Glutamatergic neuron (in vitro differentiated cells): Measurements from ENCODE around the gene PITPNM1. TPM values are rescaled to one million over a fixed set of nuclear protein-coding genes. Genes with fewer than 3 reads are reported as not detected.
"Not testable (repeated sequence)": the region's sequence is repeated elsewhere in the genome, so short reads cannot be mapped to it uniquely, and the experiment has no call there.

Experiments
- DNase-seq: peaks from one replicate; pipeline ENCODE4 v3.0.0; 2022
- H3K27ac Mint-ChIP-seq: one replicate; pipeline ENCODE4 v1.8.0; 2020; ENCODE audit warnings: mild to moderate bottlenecking, mixed read lengths, inconsistent platforms; ENCODE audit not compliant: unreplicated experiment
- H3K27me3 Mint-ChIP-seq: one replicate; pipeline ENCODE4 v1.8.0; 2020; ENCODE audit warnings: mild to moderate bottlenecking, moderate library complexity, mixed read lengths, inconsistent platforms; ENCODE audit not compliant: unreplicated experiment
- H3K36me3 Mint-ChIP-seq: one replicate; pipeline ENCODE4 v1.8.0; 2020; ENCODE audit warnings: mild to moderate bottlenecking, mixed read lengths, inconsistent platforms; ENCODE audit not compliant: unreplicated experiment
- H3K4me1 Mint-ChIP-seq: one replicate; pipeline ENCODE4 v1.8.0; 2020; ENCODE audit warnings: mild to moderate bottlenecking, low read depth, mixed read lengths, inconsistent platforms; ENCODE audit not compliant: unreplicated experiment
- H3K4me3 Mint-ChIP-seq: one replicate; pipeline ENCODE4 v1.8.0; 2020; ENCODE audit warnings: mild to moderate bottlenecking, mixed read lengths, inconsistent platforms; ENCODE audit not compliant: unreplicated experiment
- H3K9me3 Mint-ChIP-seq: one replicate; pipeline ENCODE4 v1.8.0; 2020; ENCODE audit warnings: mild to moderate bottlenecking, moderate library complexity, mixed read lengths, inconsistent platforms; ENCODE audit not compliant: unreplicated experiment
- CTCF ChIP-seq: fragments of 200-600 bp; sonication (generic); IDR thresholded peaks from one replicate; pipeline ENCODE4 v1.5.0; 2021; ENCODE audit not compliant: partially characterized antibody, unreplicated experiment
- total RNA-seq: library from RNA; stranded (reverse); fragmentation: NEBNext Ultra II Directional; extraction: Animal tissue kit (Norgen Biotek cat#: 25700); gene quantifications from one replicate; pipeline ENCODE4 v1.2.1, GENCODE V29; 2021; ENCODE audit not compliant: unreplicated experiment

The PITPNM1 gene
- total RNA-seq, 1 donor from 2014 or later = 25.6 TPM

- Mint-ChIP-seq H3K36me3 (no peaks in the 10 kb centered on the region), H3K27ac (no peak overlapping the region), H3K9me3 (peaks cover 4% of the 10 kb centered on the region), H3K4me3 (no peak overlapping the region), H3K27me3 (peaks cover 4% of the 10 kb centered on the region), H3K4me1 (no peaks in the 10 kb centered on the region)
- DNase-seq = no peak
- no peak for TF ChIP-seq CTCF
Observed at GRCh38 chr11:67489203-67489884, 15.8 kb downstream of the PITPNM1 start.

- TF ChIP-seq CTCF = no peak
- no peaks in the 10 kb centered on the region for H3K36me3 Mint-ChIP-seq
- no peak overlapping the region for H3K4me3 Mint-ChIP-seq
- H3K27me3 Mint-ChIP-seq = peaks cover 5% of the 10 kb centered on the region
- H3K9me3 Mint-ChIP-seq = peaks cover 7% of the 10 kb centered on the region
- H3K27ac Mint-ChIP-seq = no peak overlapping the region
- DNase-seq = no peak
- H3K4me1 Mint-ChIP-seq = no peaks in the 10 kb centered on the region
Observed at GRCh38 chr11:67486481-67487195, 18.5 kb downstream of the PITPNM1 start.

GRCh38 chr11:67485873-67486361 lies 19.2 kb downstream of the PITPNM1 start:
- DNase-seq, H3K4me3 Mint-ChIP-seq, H3K27ac Mint-ChIP-seq, H3K27me3 Mint-ChIP-seq, H3K4me1 Mint-ChIP-seq, H3K9me3 Mint-ChIP-seq, H3K36me3 Mint-ChIP-seq: not testable (repeated sequence)

- peak overlapping the region; percentile 28 for H3K27ac Mint-ChIP-seq
- H3K4me1 Mint-ChIP-seq = no peaks in the 10 kb centered on the region
- peaks cover 7% of the 10 kb centered on the region for H3K9me3 Mint-ChIP-seq
- no peak for TF ChIP-seq CTCF
- H3K27me3 Mint-ChIP-seq = peaks cover 5% of the 10 kb centered on the region
- DNase-seq = no peak
- peak overlapping the region; percentile 52 for H3K4me3 Mint-ChIP-seq
- no peaks in the 10 kb centered on the region for H3K36me3 Mint-ChIP-seq
Observed at GRCh38 chr11:67484847-67485311, 20.3 kb downstream of the PITPNM1 start.

GRCh38 chr11:67483831-67484665 lies 21.1 kb downstream of the PITPNM1 start:
- TF ChIP-seq CTCF = no peak
- Mint-ChIP-seq H3K4me3 (peak overlapping the region; percentile 94), H3K27ac (peak overlapping the region; percentile 28), H3K9me3 (peaks cover 7% of the 10 kb centered on the region), H3K27me3 (peaks cover 5% of the 10 kb centered on the region), H3K4me1 (no peaks in the 10 kb centered on the region), H3K36me3 (no peaks in the 10 kb centered on the region)
- DNase-seq = no peak
